ENCODE results near the gene FXYD7.

FXYD7 gene

DNA sequence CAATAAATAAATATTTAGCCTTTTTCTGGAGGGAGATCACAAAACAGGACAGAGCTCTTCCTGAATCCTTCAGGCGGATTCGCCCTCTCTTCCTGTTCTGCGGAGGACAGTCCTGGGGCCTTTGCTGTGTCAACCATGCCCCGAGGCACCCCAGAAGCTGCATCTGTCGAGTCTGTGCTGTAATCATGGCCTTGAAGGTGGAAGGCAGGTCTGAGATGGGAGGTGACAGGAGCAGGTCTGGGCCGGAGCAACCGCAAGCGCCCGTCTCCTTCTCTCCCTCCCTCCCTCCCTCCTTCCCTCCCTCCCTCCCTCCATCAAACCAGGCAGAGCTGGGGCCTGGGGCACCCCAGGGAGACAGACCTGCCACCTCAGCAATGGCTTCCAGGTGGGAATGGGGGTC, 32.1 kb upstream of the FXYD7 start:
- no peak for DNase-seq (ENCODE audit: low spot score)

GRCh38 chr19:35112995-35113688, 29.9 kb upstream of the FXYD7 start:
- no peak for DNase-seq (ENCODE audit: low spot score)

DNA sequence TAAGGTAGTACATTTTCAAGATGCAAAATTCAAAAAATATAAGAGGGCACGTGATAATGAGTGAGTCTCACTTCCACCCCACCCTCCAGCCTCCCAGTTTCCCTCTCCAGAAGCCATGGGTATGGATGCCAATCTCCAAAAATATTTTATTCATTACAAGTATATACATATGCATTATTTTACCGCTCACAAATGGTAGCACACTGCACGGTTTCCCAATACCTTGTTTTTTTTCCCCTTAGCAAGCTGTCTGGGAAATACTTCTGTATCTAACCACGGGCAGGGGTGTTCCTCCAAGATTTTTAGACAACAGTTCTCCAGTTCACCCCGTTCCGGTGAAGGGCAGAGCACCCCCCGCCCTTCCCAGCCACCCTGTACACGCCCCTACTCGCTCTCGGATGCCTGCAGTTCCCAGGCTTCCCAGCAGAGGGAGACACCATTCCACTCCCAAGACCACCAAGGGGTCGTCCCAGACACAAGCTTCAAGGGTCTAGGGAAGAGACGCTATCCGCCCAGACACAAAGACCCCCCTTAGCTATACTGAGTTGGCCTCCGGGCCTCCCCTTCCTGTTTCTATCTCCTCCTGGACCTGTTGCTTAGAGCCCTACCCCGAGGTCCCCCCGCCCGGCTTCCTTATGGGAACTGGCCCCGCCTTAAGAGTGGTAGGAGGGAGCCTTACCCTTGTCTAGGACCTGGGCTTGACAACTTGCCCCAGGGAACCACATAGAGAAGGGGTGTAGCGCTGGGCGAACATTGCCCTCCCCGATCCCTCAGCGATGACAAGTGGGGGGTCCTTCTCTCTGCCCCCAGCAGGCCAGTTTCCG, 28.5 kb upstream of the FXYD7 start:
- peak; percentile 92 for DNase-seq (ENCODE audit: low spot score)

- DNase-seq (ENCODE audit: low spot score): no peak
Observed at GRCh38 chr19:35115177-35115951, 27.7 kb upstream of the FXYD7 start, which contains the start of gene FXYD3. FXYD3 (plus strand) TSS chr19:35115823; CDS start chr19:35119377, 3,554 bp downstream.

GRCh38 chr19:35116072-35116801, 26.8 kb upstream of the FXYD7 start:
- DNase-seq (ENCODE audit: low spot score): no peak

GRCh38 chr19:35117116-35117515, 25.9 kb upstream of the FXYD7 start:
- no peak for DNase-seq (ENCODE audit: low spot score)

GRCh38 chr19:35117799-35118198, 25.3 kb upstream of the FXYD7 start:
- no peak for DNase-seq (ENCODE audit: low spot score)

GRCh38 chr19:35118268-35119020, 24.6 kb upstream of the FXYD7 start:
- DNase-seq (ENCODE audit: low spot score): no peak

GRCh38 chr19:35119091-35119490, 24.0 kb upstream of the FXYD7 start:
- DNase-seq (ENCODE audit: low spot score): no peak

DNA sequence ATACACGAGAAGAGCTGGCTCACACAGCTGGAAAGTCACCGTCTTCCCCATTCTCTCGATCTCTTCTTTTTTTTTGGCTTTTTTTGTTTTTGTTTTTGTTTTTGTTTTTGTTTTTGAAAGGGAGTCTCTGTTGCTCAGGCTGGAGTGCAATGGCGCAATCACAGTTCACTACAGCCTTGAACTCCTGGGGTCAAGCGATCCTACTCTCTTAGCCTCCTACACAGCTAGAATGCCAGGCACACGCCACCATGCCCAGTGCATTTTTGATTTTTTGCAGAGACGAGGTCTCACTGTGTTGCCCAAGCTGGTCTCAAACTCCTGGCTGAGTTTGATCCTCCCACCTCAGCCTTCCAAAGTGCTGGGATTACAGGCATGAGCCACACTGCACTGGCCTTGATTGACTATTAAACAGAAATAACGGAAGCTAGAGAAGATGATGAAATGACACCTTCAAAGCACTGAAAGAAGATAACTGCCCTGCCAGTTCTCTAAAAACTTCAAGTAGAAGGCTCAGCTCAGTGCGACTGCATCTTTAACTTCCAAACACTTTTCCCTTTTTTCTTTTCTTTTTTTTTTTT, 23.4 kb upstream of the FXYD7 start:
- no peak for DNase-seq (ENCODE audit: low spot score)

DNA sequence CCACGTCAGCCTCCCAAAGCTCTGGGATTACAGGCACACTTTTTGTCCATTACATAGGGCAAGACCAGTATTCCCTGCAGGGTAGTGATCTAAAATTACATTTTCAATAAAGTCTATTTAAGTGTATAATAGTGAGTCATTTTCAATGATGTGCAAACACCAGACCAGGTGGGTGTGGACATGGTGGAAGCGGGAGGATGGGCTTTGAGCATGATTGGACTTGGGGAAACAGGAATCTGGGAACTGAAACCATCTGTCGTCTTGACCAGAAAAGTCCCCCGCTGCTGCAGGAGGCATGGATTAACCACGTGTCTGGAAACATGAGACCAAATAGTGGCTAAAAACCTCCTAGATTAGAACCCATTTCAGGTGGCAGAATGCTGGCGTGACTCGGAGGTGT, 22.6 kb upstream of the FXYD7 start:
- DNase-seq (ENCODE audit: low spot score): no peak

DNA sequence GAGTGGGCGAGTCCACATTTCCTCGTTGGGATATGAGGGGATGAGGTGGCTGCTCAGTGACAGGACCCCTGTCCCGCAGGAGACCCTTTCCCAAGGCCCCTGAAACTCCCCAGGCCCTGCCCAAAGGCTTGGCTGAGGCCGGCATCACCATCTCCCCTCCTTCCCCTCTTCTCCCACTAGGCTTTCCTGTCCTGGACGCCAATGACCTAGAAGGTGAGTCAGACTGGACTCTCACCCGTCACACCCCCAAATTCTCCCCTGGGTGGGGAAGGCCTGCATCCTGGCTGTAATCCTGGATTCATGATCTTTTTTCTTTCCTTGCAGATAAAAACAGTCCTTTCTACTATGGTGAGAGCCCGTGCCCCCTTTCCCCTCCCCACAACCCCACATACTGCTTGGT, 22.2 kb upstream of the FXYD7 start:
- DNase-seq (ENCODE audit: low spot score): no peak

- no peak for DNase-seq (ENCODE audit: low spot score)
Observed at GRCh38 chr19:35122687-35123551, 20.1 kb upstream of the FXYD7 start.

GRCh38 chr19:35123573-35123972, 19.5 kb upstream of the FXYD7 start:
- DNase-seq (ENCODE audit: low spot score): no peak

GRCh38 chr19:35124098-35125060, 18.7 kb upstream of the FXYD7 start:
- peak; percentile 92 for DNase-seq (ENCODE audit: low spot score)

DNA sequence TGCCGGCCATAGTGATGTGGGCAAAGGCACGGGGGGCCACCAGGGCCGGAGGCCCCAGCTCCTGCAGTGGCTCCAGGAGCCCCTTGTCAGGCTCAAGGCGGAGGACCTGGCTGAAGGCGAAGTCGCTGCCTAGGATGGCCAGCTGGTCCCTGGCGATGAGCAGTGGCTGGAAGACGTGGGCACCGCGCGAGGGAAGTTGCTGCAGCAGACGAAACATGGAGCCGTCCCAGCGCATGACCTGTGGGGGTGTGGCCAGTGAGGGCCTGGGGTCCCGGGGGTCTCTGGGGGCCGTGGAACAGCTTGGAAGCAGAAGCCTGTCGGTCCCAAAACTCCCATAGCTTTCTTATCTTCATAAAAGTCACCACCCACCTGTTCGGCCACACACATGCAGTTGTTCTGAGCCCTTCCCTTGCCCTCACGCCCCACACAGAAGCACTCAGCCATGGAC, 17.8 kb upstream of the FXYD7 start:
- DNase-seq (ENCODE audit: low spot score): no peak

GRCh38 chr19:35125749-35126623, 17.1 kb upstream of the FXYD7 start:
- no peak for DNase-seq (ENCODE audit: low spot score)

DNA sequence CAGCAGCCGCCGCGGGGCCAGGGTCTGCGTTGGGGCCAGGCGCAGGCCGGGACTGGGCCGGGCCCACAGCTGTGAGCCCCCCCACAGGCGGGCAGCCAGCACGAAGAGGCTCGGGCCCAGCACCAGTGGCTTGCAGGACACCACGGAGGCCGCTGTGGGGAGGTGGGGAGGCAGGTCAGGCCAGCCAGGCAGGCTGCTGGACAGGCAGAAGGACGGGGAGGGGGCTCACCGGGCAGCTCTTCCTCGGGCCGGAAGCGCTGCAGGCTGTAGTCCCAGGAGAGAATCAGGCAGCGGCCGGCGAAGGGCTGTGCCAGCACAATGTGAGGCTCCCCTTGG, 16.5 kb upstream of the FXYD7 start:
- DNase-seq (ENCODE audit: low spot score): no peak
